Globus pallidus (tissue), 1 donor: ENCODE results near the gene EXTL1.

Experiments
- DNase-seq: peaks from one replicate; pipeline ENCODE4 v3.0.0-alpha.2; 2015; ENCODE audit warnings: low spot score

Gene EXTL1

GRCh38 chr1:26070963-26071342, 49.4 kb downstream of the EXTL1 start:
- DNase-seq = no peak

DNA sequence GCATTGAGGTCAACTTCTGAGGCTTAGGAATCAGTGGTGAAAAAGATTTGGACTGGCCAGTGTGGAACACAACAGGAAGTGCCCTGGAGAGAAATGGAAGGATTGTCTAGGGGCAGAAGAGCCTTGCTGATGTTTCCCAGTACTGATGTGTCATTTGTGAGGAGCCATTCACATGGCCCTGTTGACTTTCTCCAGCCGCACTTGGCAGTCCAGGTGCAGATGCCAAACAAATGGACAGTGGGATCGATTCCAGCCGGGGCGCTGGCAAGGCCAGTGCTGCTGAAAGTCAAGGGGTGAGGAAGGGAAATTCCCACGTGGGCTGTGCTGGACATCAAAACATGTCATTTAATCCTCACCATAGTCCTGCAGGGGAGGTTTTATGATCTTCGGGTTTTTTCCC, 50.7 kb downstream of the EXTL1 start:
- DNase-seq = no peak

DNA sequence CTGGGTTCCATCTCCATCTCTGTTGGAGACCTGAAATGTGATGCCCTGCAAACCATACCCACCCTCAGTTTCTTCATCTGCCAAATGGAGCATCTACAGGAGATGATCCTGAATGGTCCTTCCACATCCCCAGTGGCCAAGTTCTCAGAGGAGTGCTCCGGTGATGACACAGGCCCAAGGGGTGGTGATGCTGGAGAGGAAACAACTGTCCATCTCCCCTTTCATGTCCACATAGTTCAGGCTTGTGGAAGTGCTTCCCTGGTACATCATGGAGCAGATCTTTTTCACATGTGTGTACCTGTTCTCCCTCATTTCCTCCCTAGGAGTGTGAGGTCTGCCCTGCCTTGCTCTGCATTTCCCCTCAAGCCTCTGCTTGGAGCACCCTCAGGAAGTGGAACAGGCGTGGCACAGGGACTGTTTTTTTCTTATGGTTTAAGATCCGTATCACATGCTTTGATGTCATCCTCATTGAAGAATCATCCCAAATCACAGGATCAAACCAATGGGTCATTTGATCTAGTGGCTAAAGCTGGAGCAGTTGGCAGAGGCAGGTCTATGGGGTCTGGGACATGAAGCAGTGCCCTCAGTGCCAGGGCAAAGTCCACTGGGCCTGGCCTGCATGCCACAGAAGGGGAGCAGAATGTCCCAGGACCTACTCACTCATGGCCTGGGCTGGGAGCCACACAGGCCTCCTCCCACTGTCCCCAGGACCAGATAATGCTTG, 54.0 kb downstream of the EXTL1 start:
- DNase-seq = no peak

- no peak for DNase-seq
Observed at GRCh38 chr1:26077524-26077923, 55.9 kb downstream of the EXTL1 start.

GRCh38 chr1:26078286-26079177, 57.0 kb downstream of the EXTL1 start:
- no peak for DNase-seq

GRCh38 chr1:26079178-26079563, 57.6 kb downstream of the EXTL1 start:
- no peak for DNase-seq

DNA sequence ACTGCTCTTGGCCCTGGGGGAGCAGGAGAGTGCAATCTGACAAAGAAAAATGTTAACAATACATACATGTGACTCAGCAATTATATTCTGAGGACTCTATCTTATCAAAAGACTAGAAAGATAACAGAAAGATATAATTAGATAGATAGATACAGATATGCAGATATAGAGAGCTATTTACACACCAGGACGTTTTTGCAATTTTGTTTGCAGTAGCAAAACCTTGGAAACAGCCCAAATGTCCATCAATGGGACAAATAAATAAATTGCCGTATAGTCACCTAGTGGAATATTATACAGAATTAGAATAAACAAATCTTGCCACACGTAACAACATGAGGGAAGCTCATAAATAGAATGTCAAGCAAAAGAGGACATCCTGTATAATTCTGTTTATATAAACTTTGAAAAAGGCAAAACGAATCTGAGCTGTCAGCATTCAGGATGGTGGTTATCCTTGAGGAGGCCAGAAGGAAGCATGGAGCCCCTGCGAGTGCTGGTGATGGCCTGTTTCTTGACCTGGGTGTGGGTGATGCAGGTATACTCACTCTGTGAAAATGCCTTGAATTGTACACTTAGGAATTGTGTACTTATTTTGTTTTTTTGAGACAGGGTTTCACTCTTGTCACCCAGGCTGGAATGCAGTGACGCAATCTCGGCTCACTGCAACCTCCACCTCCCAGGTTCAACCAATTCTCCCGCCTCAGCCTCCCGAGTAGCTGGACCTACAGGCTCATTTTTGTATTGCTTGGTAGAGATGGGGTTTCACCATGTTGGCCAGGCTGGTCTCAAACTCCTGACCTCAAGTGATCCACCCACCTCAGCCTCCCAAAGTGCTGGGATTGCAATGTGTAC, 58.6 kb downstream of the EXTL1 start:
- DNase-seq = no peak

GRCh38 chr1:26081267-26082019, 59.9 kb downstream of the EXTL1 start:
- no peak for DNase-seq

DNA sequence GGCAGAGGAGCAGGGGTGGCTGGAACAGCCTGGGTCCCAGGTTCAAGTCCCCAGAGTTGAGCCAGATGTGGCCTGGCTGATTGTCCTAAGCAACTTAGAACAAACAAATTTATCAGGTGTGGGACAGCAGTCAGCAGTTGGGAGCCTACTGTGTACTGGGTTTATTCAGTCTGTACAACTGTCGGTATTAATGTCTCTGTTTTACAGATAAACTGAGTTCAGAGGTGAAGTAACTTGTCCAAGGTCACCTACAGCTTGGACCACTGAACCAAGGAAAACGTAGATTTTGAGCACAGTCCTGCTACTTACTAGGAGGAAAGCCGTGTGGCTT, 60.4 kb downstream of the EXTL1 start:
- DNase-seq = no peak

- no peak for DNase-seq
Observed at GRCh38 chr1:26083208-26083607, 61.6 kb downstream of the EXTL1 start.

- DNase-seq = no peak
Observed at GRCh38 chr1:26084091-26084561, 62.6 kb downstream of the EXTL1 start.

GRCh38 chr1:26084844-26085243, 63.3 kb downstream of the EXTL1 start:
- no peak for DNase-seq
